HepG2 (cell line): ENCODE results near the gene REEP6. TPM values are rescaled to one million over a fixed set of nuclear protein-coding genes. Genes with fewer than 3 reads are reported as not detected.

Source experiments
- BRF2 ChIP-seq: sonication (generic); formaldehyde crosslinking; IDR thresholded peaks from 2 replicates; pipeline ENCODE4 v1.8.1; 2022; ENCODE audit warnings: mild to moderate bottlenecking, missing genetic modification reagents
- CBFB ChIP-seq: sonication (generic); formaldehyde crosslinking; IDR thresholded peaks from 2 replicates; pipeline ENCODE4 v1.4.0; 2020; ENCODE audit warnings: missing genetic modification reagents
- CC2D1A ChIP-seq: sonication (generic); formaldehyde crosslinking; IDR thresholded peaks from 2 replicates; pipeline ENCODE4 v1.8.1; 2023; ENCODE audit warnings: mild to moderate bottlenecking, missing genetic modification reagents
- FLYWCH1 ChIP-seq: sonication (generic); formaldehyde crosslinking; IDR thresholded peaks from 2 replicates; pipeline ENCODE4 v1.8.1; 2023; ENCODE audit warnings: mild to moderate bottlenecking, missing genetic modification reagents
- FOXO4 ChIP-seq: sonication (generic); formaldehyde crosslinking; conservative IDR thresholded peaks from 2 replicates; pipeline ENCODE4 v1.8.1; 2023; ENCODE audit warnings: missing genetic modification reagents
- NR3C1 ChIP-seq: sonication (generic); formaldehyde crosslinking; IDR thresholded peaks from 2 replicates; pipeline ENCODE4 v1.4.0; 2020; ENCODE audit warnings: missing genetic modification reagents
- PAXIP1 ChIP-seq: sonication (generic); formaldehyde crosslinking; conservative IDR thresholded peaks from 2 replicates; pipeline ENCODE4 v1.4.0; 2020; ENCODE audit warnings: mild to moderate bottlenecking, missing genetic modification reagents, moderate library complexity
- RBM39 ChIP-seq: fragments of 200-400 bp; formaldehyde crosslinking; IDR thresholded peaks from one replicate; pipeline ENCODE4 v1.6.1; 2018; ENCODE audit warnings: antibody characterized with exemption, mild to moderate bottlenecking, low read depth, low read length; ENCODE audit not compliant: poor library complexity, severe bottlenecking
- SMAD3 ChIP-seq: sonication (generic); formaldehyde crosslinking; IDR thresholded peaks from 2 replicates; pipeline ENCODE4 v1.4.0; 2020; ENCODE audit warnings: missing genetic modification reagents
- ZBTB10 ChIP-seq: sonication (generic); formaldehyde crosslinking; IDR thresholded peaks from 2 replicates; pipeline ENCODE4 v1.4.0; 2020; ENCODE audit warnings: missing genetic modification reagents, borderline replicate concordance
- ZBTB8A ChIP-seq: sonication (generic); formaldehyde crosslinking; IDR thresholded peaks from 2 replicates; pipeline ENCODE4 v1.4.0; 2020; ENCODE audit warnings: mild to moderate bottlenecking, low read depth, missing genetic modification reagents, borderline replicate concordance
- ZFP36 ChIP-seq: fragments of 150-350 bp; IDR thresholded peaks from 2 replicates; pipeline ENCODE4 v1.6.1; 2018; ENCODE audit warnings: borderline replicate concordance, low read length, low read depth; ENCODE audit not compliant: partially characterized antibody
- ZKSCAN8 ChIP-seq: IDR thresholded peaks from 2 replicates; pipeline ENCODE4 v1.6.1; 2016; ENCODE audit warnings: borderline replicate concordance, missing genetic modification reagents, missing compliant biosample characterization
- ZNF607 ChIP-seq: sonication (generic); formaldehyde crosslinking; IDR thresholded peaks from 2 replicates; pipeline ENCODE4 v1.5.1; 2020; ENCODE audit warnings: missing genetic modification reagents, mild to moderate bottlenecking, borderline replicate concordance
- ZNF773 ChIP-seq: sonication (generic); formaldehyde crosslinking; IDR thresholded peaks from 2 replicates; pipeline ENCODE4 v1.4.0; 2020; ENCODE audit warnings: missing genetic modification reagents, borderline replicate concordance
- ZNF800 ChIP-seq: sonication (generic); formaldehyde crosslinking; IDR thresholded peaks from 2 replicates; pipeline ENCODE4 v1.4.0; 2020; ENCODE audit warnings: missing genetic modification reagents
- ZSCAN25 ChIP-seq: sonication (generic); formaldehyde crosslinking; IDR thresholded peaks from 2 replicates; pipeline ENCODE4 v1.8.0; 2022; ENCODE audit warnings: mild to moderate bottlenecking, missing genetic modification reagents
- polyA plus RNA-seq, 8 experiments: library from polyadenylated mRNA; depleted of rRNA in 3 of 8; stranded (reverse) in 7 of 8; unstranded in 1 of 8; fragments of >200 nt; fragmentation: Illumina TruSeq in 4 of 8; extraction: Trizol in 4 of 8; gene quantifications; 2 replicates each; pipeline versions ENCODE4 v1.2.1 to v1.2.3, GENCODE V29; 2011 to 2016; ENCODE audit warnings: low read depth in 4 of 8, missing spikeins in 1 of 8, mixed read lengths in 1 of 8; ENCODE audit not compliant: insufficient read depth in 1 of 8
- total RNA-seq, 5 experiments: library from RNA; depleted of rRNA; stranded (reverse); fragments of >200 nt; fragmentation: Illumina TruSeq; extraction: Trizol; gene quantifications; 2 replicates each; pipeline ENCODE4 v1.2.3, GENCODE V29; 2016; ENCODE audit warnings: low read depth in 1 of 5

The REEP6 gene
- total and polyA plus RNA-seq, 2 of the 13 experiments (the other 11 are each of a cell fraction or from before 2014, with no cell fraction given) = 10.0 to 28.8 TPM

- no peak for TF ChIP-seq BRF2 (CRISPR knock-in tag)
- no peak for TF ChIP-seq FOXO4 (CRISPR knock-in tag)
- TF ChIP-seq ZSCAN25 (CRISPR knock-in tag) = no peak
- TF ChIP-seq FLYWCH1 (CRISPR knock-in tag) = no peak
- TF ChIP-seq SMAD3 (CRISPR knock-in tag) = no peak
- no peak for TF ChIP-seq NR3C1
- peak; percentile 67; the same call in 1 of the 2 replicates for TF ChIP-seq ZNF800 (CRISPR knock-in tag)
- TF ChIP-seq ZBTB8A (CRISPR knock-in tag) = no peak
- TF ChIP-seq RBM39 = no peak
- TF ChIP-seq ZNF773 (CRISPR knock-in tag) = no peak
- TF ChIP-seq ZBTB10 (CRISPR knock-in tag) = no peak
- no peak for TF ChIP-seq PAXIP1
- no peak for TF ChIP-seq CC2D1A (CRISPR knock-in tag)
- TF ChIP-seq ZFP36 = no peak
- no peak for TF ChIP-seq ZKSCAN8 (CRISPR knock-in tag)
- no peak for TF ChIP-seq CBFB (CRISPR knock-in tag)
- no peak for TF ChIP-seq ZNF607 (CRISPR knock-in tag)
Measured at GRCh38 chr19:1468821-1469254, 22.1 kb upstream of the REEP6 start (continued).
